Stimulated activated naive CD8-positive, alpha-beta T cell treated with anti-CD3 and anti-CD28 coated beads, Interleukin-15, amount 100 ng/mL, for 72 hours (primary cell): ENCODE data around the gene NDFIP2.
"Not testable (repeated sequence)": the region's sequence is repeated elsewhere in the genome, so short reads cannot be mapped to it uniquely, and the experiment has no call there.

Experiments used
- ATAC-seq: fragments of 150-1000 bp; cut with Tn5 transposase; 2 replicates; pipeline ENCODE4 v1.10.0; 2021; ENCODE audit warnings: mild to moderate bottlenecking, moderate library complexity
- DNase-seq, 2 donors: peaks; one replicate each; pipeline ENCODE4 v3.0.0; 2021 to 2022
- H3K27ac Mint-ChIP-seq, 2 donors: one replicate each; pipeline ENCODE4 v1.8.0; 2022; ENCODE audit warnings: mild to moderate bottlenecking in 2 of 2, mixed read lengths in 2 of 2, moderate library complexity in 2 of 2
- H3K27me3 Mint-ChIP-seq: one replicate; pipeline ENCODE4 v1.8.0; 2022; ENCODE audit warnings: mixed read lengths
- H3K4me1 Mint-ChIP-seq: one replicate; pipeline ENCODE4 v1.8.0; 2022; ENCODE audit warnings: mild to moderate bottlenecking, mixed read lengths
- H3K4me3 Mint-ChIP-seq, 2 donors: one replicate each; pipeline ENCODE4 v1.8.0; 2022; ENCODE audit warnings: mild to moderate bottlenecking in 2 of 2, mixed read lengths in 2 of 2, moderate library complexity in 1 of 2
- H3K9me3 Mint-ChIP-seq, 2 donors: one replicate each; pipeline ENCODE4 v1.8.0; 2022; ENCODE audit warnings: mixed read lengths in 2 of 2

NDFIP2 gene

DNA sequence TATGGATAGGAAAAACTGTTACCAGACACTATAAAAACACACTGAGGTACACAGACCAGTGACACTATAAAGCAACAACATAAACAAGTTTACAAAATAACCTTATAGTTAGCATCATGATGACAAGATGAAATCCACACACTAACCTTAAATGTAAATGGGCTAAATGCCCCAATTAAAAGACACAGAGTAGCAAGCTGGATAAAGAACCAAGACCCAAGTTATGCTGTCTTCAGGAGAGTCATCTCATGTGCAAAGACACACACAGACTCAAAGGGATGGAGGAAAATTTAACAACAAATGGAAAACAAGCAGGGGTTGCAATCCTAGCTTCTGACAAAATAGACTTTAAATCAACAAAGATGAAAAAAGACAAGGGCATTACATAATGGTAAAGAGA, 81.6 kb downstream of the NDFIP2 start:
- DNase-seq (no peak), ATAC-seq (no peak)
- Mint-ChIP-seq H3K27ac (no peak overlapping the region), H3K27me3 (peaks cover 24% of the 10 kb centered on the region), H3K9me3 (peaks cover 42 to 58% of the 10 kb centered on the region in 2 donors), H3K4me3 (no peak overlapping the region), H3K4me1 (no peaks in the 10 kb centered on the region)

DNA sequence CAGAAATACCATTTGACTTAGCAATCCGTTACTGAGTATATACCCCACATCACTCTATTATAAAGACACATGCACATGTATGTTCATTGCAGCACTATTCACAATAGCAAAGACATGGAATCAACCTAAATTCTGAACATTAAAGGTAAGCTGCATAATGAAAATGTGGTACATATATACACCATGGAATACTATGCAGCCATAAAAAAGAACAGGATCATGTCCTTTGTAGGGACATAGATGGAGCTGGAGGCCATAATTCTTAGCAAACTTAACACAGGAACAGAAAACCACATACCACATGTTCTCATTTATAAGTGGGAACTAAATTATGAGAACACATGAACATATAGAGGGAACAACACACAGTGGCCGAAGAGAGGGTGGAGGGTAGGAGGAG, 85.2 kb downstream of the NDFIP2 start:
- no peak overlapping the region for H3K4me3 Mint-ChIP-seq
- peaks cover 38 to 41% of the 10 kb centered on the region in 2 donors for H3K9me3 Mint-ChIP-seq
- no peak overlapping the region for H3K27ac Mint-ChIP-seq
- DNase-seq = no peak
- peaks cover 24% of the 10 kb centered on the region for H3K27me3 Mint-ChIP-seq
- no peak for ATAC-seq
- no peaks in the 10 kb centered on the region for H3K4me1 Mint-ChIP-seq

DNA sequence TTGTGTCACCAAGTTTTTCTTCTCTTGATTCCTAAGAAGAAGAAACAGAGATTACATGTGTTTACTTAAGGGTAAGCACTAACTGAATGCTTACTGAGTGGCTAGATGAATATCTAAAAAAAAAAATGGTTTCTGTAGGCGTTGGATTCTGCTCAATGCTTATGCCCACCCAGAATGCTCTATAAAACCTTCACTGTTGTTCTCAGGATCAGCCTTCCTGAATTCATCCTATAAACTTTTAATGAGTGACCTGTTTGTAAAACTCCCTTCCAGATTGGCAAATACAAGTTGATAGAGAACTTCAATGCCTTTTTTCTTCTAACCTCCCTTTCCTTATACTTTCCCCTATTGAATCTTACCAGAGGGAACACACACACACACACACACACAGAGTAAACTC, 90.2 kb downstream of the NDFIP2 start:
- no peaks in the 10 kb centered on the region for H3K4me1 Mint-ChIP-seq
- DNase-seq (no peak), ATAC-seq (no peak)
- no peak overlapping the region for H3K4me3 Mint-ChIP-seq
- no peak overlapping the region for H3K27ac Mint-ChIP-seq
- H3K27me3 Mint-ChIP-seq = no peaks in the 10 kb centered on the region
- no peaks in the 10 kb centered on the region for H3K9me3 Mint-ChIP-seq

DNA sequence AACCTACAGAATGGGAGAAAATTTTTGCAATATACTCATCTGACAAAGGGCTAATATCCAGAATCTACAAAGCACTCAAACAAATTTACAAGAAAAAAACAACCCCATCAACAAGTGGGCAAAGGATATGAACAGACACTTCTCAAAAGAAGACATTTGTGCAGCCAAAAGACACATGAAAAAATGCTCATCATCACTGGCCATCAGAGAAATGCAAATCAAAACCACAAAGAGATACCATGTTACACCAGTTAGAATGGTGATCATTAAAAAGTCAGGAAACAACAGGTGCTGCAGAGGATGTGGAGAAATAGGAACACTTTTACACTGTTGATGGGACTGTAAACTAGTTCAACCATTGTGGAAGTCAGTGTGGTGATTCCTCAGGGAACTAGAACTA, 92.9 kb downstream of the NDFIP2 start:
- DNase-seq, H3K9me3 Mint-ChIP-seq, H3K4me1 Mint-ChIP-seq, ATAC-seq, H3K4me3 Mint-ChIP-seq, H3K27ac Mint-ChIP-seq, H3K27me3 Mint-ChIP-seq: not testable (repeated sequence)

DNA sequence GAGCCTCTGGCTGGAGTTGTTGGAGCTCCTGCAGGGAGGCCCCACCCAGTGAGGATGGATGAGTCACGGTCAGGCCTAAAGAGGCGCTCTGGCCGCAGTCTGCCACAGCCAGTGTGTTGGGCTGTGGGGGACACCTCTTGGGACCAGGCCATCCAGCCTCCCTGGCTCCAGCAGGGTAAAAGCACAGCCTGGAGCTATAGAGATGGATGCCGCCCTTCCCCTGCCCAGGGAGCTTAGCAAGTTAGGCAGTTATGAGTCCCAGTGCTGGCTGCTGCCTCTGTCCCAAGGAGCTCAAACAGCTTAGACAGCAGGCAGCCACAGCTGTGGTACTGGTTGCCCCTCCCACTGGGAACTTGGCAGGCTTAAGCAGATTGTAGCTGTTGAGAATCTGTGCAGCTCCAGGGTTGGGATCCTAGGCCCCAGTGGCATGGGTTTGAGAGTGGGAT, 100.9 kb downstream of the NDFIP2 start:
- Mint-ChIP-seq H3K4me1 (no peaks in the 10 kb centered on the region), H3K27ac (no peak overlapping the region), H3K4me3 (no peak overlapping the region), H3K27me3 (no peaks in the 10 kb centered on the region), H3K9me3 (no peaks in the 10 kb centered on the region)
- DNase-seq (no peak), ATAC-seq (no peak)

DNA sequence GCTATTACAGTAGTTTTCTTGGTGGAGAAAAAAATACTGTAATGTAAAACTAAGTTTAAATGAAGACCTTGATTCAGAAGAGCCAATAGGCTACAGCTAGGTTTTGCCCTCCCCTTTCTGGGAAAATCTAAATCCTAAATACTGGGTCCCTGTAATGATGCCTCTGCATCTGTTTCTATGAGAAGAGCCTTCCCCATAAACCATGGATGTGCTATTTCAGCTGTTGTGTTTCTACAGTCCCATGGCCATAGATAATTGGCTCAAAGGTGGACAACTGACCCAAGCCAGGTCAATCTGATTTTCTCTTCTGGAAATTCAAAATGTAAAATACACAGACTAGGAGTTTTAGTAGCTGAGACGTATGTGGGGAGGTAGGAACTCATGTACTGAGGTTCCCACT, 101.9 kb downstream of the NDFIP2 start:
- H3K4me1 Mint-ChIP-seq = no peaks in the 10 kb centered on the region
- H3K4me3 Mint-ChIP-seq = no peak overlapping the region
- ATAC-seq (no peak), DNase-seq (no peak)
- H3K27me3 Mint-ChIP-seq = no peaks in the 10 kb centered on the region
- no peak overlapping the region for H3K27ac Mint-ChIP-seq
- H3K9me3 Mint-ChIP-seq = peaks cover 0 to 4% of the 10 kb centered on the region in 2 donors

DNA sequence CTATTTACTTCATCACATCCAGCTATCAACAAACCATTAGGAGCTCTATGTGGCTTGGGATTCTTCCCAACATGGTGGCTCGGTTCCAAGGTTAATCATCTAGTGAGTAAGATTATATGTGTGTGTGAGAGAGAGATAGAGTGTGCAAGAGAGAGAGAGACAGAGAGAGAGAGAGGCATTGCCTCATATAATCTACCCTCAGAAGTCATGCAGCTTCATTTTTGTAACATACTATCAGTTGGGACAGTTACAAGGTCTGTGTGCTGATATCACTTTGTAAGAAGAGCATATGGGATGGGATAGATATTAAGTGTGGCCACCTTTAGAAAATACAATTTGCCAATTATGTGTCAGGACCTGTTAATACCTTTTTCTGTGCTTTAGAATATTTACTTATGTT, 104.1 kb downstream of the NDFIP2 start:
- Mint-ChIP-seq H3K27ac (no peak overlapping the region), H3K4me1 (no peaks in the 10 kb centered on the region), H3K9me3 (peaks cover 0 to 9% of the 10 kb centered on the region in 2 donors), H3K27me3 (no peaks in the 10 kb centered on the region), H3K4me3 (no peak overlapping the region)
- DNase-seq (no peak), ATAC-seq (no peak)

DNA sequence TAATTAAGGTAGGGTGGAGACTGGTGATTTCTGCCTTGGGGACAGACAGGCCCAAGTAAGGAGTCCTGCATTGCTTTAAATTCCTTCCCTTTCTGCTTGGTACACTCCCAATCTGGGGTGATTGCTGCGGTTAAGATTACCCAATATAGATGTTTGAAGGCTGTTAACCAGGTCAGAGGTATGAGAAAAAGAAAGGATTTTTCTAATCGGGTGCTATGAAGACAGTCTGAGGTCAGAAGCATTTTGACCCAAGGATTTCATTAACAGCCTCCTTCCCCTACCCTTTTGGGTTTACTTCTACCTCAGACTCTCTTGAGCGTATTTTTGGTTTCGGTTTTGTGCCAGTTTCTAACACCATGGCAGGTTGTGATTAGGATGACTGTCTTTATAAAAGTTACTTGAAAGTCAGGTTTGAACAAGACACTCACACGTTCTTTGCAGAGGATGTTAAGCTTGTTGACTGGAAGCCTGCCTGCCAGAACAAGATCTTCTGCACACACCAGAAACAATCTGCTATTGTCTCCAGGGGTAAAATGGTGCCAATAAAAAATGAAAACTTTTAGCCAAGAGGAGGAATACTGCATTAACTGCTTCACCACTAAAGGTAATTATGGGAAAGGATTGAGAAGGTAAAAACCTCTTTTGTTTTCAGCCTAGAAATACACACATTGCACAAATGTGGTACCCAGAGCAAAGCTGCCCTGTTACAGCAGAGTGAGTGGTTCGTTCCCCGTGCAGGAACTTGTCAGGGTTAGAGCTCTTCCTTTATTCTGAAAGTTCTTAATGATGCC, 108.8 kb downstream of the NDFIP2 start:
- H3K27me3 Mint-ChIP-seq = no peaks in the 10 kb centered on the region

DNA sequence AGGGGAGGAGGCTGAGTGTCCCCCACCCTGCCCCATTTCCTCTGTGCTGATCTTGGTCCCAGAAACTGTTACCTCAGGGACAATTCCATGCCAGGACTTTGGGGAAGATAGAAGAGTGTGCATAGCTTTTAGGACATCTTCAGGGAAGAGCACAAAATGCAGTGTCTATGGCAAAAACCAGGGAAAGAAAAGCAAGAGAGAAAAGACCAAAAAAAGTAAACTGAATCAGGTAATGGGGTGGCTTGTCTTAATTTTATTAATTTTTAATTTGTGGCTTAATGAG, 109.4 kb downstream of the NDFIP2 start:
- ATAC-seq (no peak), DNase-seq (no peak)
- Mint-ChIP-seq H3K27ac (no peak overlapping the region), H3K27me3 (no peaks in the 10 kb centered on the region), H3K4me1 (no peaks in the 10 kb centered on the region), H3K4me3 (no peak overlapping the region), H3K9me3 (peaks cover 0 to 9% of the 10 kb centered on the region in 2 donors)

More for the DNA sequence above, 108.8 kb downstream of the NDFIP2 start:
- Mint-ChIP-seq H3K9me3 (peaks cover 0 to 9% of the 10 kb centered on the region in 2 donors), H3K4me1 (no peaks in the 10 kb centered on the region), H3K27ac (no peak overlapping the region), H3K4me3 (no peak overlapping the region)
- DNase-seq = no peak
- no peak for ATAC-seq

DNA sequence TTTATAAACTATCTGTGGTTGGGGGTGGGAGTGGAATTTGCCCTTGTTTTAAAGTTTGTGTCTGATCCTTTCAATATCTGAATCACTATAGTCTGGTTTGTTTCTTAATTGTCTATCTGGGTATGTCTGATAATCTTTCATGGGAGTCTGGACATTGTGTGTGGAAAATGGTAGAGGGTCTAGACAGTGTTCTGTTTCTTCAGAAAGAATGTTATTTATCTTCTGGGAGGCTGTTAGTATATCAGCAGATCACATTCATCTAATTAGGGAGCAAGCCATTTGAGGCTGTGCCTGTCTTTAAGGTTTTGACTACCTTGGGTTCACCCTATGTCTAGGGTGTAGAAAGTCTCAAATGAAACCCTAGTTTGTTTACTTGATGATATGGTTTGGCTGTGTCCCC, 110.5 kb downstream of the NDFIP2 start:
- ATAC-seq (no peak), DNase-seq (no peak)
- H3K27ac Mint-ChIP-seq = no peak overlapping the region
- H3K4me3 Mint-ChIP-seq = no peak overlapping the region
- no peaks in the 10 kb centered on the region for H3K4me1 Mint-ChIP-seq
- no peaks in the 10 kb centered on the region for H3K27me3 Mint-ChIP-seq
- peaks cover 0 to 9% of the 10 kb centered on the region in 2 donors for H3K9me3 Mint-ChIP-seq

DNA sequence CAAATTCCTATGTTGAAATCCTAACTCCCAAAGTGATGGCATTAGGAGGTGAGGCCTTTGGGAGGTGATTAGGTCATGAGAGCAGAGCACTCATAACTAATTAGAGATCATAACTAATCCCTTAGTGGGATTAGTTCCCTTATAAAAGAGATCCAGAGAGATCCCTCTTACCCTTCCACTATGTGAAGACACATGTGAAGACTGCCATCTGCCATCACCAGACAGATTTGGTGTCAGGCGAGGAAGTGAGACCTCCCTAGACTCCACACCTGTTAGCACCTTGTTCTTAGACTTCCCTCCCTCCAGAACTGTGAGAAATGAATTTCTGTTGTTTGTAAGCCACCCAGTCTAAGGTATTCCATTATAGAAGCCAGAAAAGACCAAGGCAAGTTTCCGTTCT, 112.2 kb downstream of the NDFIP2 start:
- DNase-seq (no peak), ATAC-seq (no peak)
- Mint-ChIP-seq H3K27ac (no peak overlapping the region), H3K4me3 (no peak overlapping the region), H3K9me3 (peaks cover 0 to 5% of the 10 kb centered on the region in 2 donors), H3K4me1 (no peaks in the 10 kb centered on the region), H3K27me3 (no peaks in the 10 kb centered on the region)

DNA sequence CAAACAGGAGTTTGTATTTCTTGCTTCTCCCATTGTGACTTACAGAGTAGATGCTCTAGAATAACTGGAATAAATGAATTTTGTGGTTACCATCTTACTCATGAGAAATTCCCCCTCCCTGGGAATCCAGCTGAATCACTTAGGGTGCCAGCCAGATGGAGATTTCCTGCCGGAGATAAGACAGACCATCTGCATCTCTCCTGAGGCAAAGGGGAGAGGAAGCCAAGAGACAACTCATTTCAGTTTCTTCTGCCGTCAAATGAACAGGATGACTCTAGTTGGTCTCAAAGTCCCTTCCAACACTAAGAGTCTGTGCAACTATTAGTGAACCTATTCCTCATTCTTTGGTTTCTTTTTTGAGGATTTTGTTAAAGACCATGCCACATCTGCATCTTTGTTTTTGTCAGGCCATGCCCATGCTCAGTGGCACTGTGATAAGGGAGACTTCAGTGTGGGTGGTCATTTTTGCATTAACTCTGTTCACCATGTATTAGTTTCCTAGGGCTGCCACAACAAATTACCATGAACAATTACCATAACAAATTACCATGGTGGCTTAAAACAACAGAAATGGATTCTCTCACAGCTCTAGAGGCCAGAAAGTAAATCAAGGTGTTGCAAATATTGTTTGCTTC, 112.8 kb downstream of the NDFIP2 start:
- no peaks in the 10 kb centered on the region for H3K27me3 Mint-ChIP-seq
- no peak for ATAC-seq
- H3K27ac Mint-ChIP-seq = no peak overlapping the region
- H3K4me3 Mint-ChIP-seq = no peak overlapping the region
- H3K9me3 Mint-ChIP-seq = peaks cover 0 to under 1% of the 10 kb centered on the region in 2 donors
- DNase-seq = no peak
- H3K4me1 Mint-ChIP-seq = no peaks in the 10 kb centered on the region

DNA sequence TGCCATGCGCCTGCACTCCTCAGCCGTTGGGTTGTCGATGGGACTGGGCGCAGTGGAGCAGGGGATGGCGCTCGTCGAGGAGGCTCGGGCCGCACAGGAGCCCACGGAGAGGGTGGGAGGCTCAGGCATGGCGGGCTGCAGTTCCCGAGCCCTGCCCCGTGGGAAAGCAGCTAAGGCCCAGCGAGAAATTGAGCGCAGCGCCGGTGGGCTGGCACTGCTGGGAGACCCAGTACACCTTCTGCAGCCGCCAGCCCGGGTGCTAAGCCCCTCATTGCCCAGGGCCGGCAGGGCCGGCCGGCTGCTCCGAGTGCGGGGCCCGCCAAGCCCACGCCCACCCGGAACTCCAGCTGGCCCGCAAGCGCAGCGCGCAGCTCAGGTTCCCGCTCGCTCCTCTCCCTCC, 119.2 kb downstream of the NDFIP2 start:
- not testable (repeated sequence) for H3K27me3 Mint-ChIP-seq, DNase-seq, H3K27ac Mint-ChIP-seq, H3K4me3 Mint-ChIP-seq, H3K9me3 Mint-ChIP-seq, H3K4me1 Mint-ChIP-seq, ATAC-seq

DNA sequence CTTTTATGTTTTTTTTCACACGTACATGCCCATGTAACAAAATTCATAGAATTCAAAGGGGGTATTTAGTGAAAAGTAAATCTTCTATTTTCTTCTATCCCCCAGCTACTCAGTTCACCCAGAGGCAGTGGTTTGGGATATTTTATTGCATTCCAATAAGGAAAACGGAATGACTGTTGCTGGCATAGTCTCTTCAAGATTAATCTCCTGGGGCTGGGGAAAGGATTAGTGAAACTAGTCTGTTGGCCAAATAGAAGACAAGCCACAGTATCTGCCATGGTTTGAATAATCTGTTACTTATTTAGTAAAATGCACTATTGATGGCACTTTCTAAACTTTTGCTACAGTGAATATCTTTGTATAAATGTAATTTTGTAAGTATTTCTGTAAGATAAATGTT, 122.0 kb downstream of the NDFIP2 start:
- Mint-ChIP-seq H3K27me3 (no peaks in the 10 kb centered on the region), H3K27ac (no peak overlapping the region), H3K9me3 (peaks cover 0 to 4% of the 10 kb centered on the region in 2 donors), H3K4me1 (no peaks in the 10 kb centered on the region), H3K4me3 (no peak overlapping the region)
- ATAC-seq (no peak), DNase-seq (no peak)

DNA sequence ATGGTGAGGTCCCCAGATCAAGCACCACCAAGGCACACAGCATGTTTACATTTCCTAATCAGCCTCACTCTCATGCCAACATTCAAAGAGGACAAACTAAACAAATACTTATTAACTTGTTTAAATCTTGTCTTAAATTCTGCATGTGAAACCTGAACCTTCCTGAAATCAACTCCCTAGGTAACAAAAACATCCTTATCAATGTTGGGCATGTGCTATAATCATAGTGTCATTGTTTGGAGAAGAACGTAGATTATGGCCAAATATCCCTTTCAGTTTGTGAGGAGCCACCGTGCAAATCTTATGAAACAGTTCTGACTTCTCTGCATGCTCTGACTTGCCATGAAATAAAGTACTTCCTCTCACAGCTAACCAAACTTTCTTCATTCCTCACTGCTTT, 123.8 kb downstream of the NDFIP2 start:
- H3K4me1 Mint-ChIP-seq = no peaks in the 10 kb centered on the region
- no peaks in the 10 kb centered on the region for H3K27me3 Mint-ChIP-seq
- H3K9me3 Mint-ChIP-seq = peaks cover 0 to 4% of the 10 kb centered on the region in 2 donors
- ATAC-seq (no peak), DNase-seq (no peak)
- no peak overlapping the region for H3K27ac Mint-ChIP-seq
- no peak overlapping the region for H3K4me3 Mint-ChIP-seq
